T-cell (primary cell): ENCODE results near the gene HECTD1. TPM values are rescaled to one million over a fixed set of nuclear protein-coding genes. Genes with fewer than 3 reads are reported as not detected.

Experiments used
- ATAC-seq, 4 experiments: fragments of 200-7000 bp in 3 of 4; fragments of 150-1000 bp in 1 of 4; cut with Tn5 transposase; replicated peaks in 1 of 4; 1 replicate in 3 of 4; 2 replicates in 1 of 4; pipeline ENCODE4 v1.10.0; 2021; ENCODE audit warnings: moderate library complexity in 3 of 4, mild to moderate bottlenecking in 2 of 4, moderate number of reproducible peaks in 1 of 4
- CTCF ChIA-PET, 2 donors: fragments of 300-600 bp; sonication (Branson Sonifier 250); formaldehyde crosslinking; loops; one replicate each; lab custom pipeline; 2022; ENCODE audit warnings: antibody characterized with exemption in 2 of 2; lab: Charles Lee
- POLR2A ChIA-PET, 2 donors: fragments of 300-600 bp; sonication (Branson Sonifier 250); formaldehyde crosslinking; loops; one replicate each; lab custom pipeline; 2022; ENCODE audit warnings: antibody characterized with exemption in 2 of 2; lab: Charles Lee
- DNase-seq, 35 experiments: peaks; one replicate each; pipeline versions ENCODE4 v3.0.0 to v3.0.0-alpha.2; 2013 to 2023
- H3K27ac ChIP-seq: one replicate; pipeline ENCODE4 v1.5.1; 2013; ENCODE audit warnings: low read length
- H3K27me3 ChIP-seq, 2 experiments: replicated peaks in 1 of 2; 1 replicate in 1 of 2; 2 replicates in 1 of 2; pipeline versions ENCODE4 v1.6.1 to v1.7.0; 2013; ENCODE audit warnings: low read length in 1 of 2, mixed read lengths in 1 of 2; ENCODE audit not compliant: control insufficient read depth in 2 of 2, insufficient read depth in 2 of 2; ENCODE audit errors: extremely low read depth in 1 of 2
- H3K36me3 ChIP-seq, 2 donors: 1 replicate in 1 of 2; 2 replicates in 1 of 2; pipeline versions ENCODE4 v1.6.1 to v1.7.0; 2013; ENCODE audit warnings: low read length in 1 of 2; ENCODE audit not compliant: control insufficient read depth in 2 of 2, insufficient read depth in 1 of 2; ENCODE audit errors: extremely low read depth in 1 of 2
- H3K4me1 ChIP-seq, 2 experiments: 1 replicate in 1 of 2; 2 replicates in 1 of 2; pipeline versions ENCODE4 v1.6.1 to v1.7.0; 2013; ENCODE audit warnings: low read length in 2 of 2, mixed read lengths in 1 of 2; ENCODE audit not compliant: insufficient read depth in 2 of 2, control insufficient read depth in 1 of 2; ENCODE audit errors: extremely low read depth in 1 of 2
- H3K4me3 ChIP-seq, 2 donors: 1 replicate in 1 of 2; 2 replicates in 1 of 2; pipeline versions ENCODE4 v1.5.1 to v1.7.0; 2013; ENCODE audit warnings: mild to moderate bottlenecking in 2 of 2, low read length in 1 of 2, moderate library complexity in 1 of 2; ENCODE audit not compliant: control insufficient read depth in 1 of 2; ENCODE audit errors: extremely low read depth in 1 of 2
- H3K9me3 ChIP-seq: 2 replicates; pipeline ENCODE4 v1.7.0; 2013
- H3K27ac Mint-ChIP-seq, 2 donors: one replicate each; pipeline ENCODE4 v1.8.0; 2020 to 2021; ENCODE audit warnings: mild to moderate bottlenecking in 2 of 2, mixed read lengths in 2 of 2
- H3K27me3 Mint-ChIP-seq, 2 donors: one replicate each; pipeline ENCODE4 v1.8.0; 2021 to 2022; ENCODE audit warnings: mixed read lengths in 2 of 2
- H3K36me3 Mint-ChIP-seq: one replicate; pipeline ENCODE4 v1.8.0; 2021; ENCODE audit warnings: mixed read lengths
- H3K4me1 Mint-ChIP-seq, 3 donors: one replicate each; pipeline ENCODE4 v1.8.0; 2020 to 2022; ENCODE audit warnings: mixed read lengths in 3 of 3, mild to moderate bottlenecking in 1 of 3
- H3K4me3 Mint-ChIP-seq, 3 donors: one replicate each; pipeline ENCODE4 v1.8.0; 2020 to 2022; ENCODE audit warnings: mild to moderate bottlenecking in 3 of 3, mixed read lengths in 3 of 3, moderate library complexity in 3 of 3
- H3K9me3 Mint-ChIP-seq, 3 donors: one replicate each; pipeline ENCODE4 v1.8.0; 2020 to 2022; ENCODE audit warnings: mixed read lengths in 3 of 3
- WGBS: methylation state at CpG from one replicate; pipeline ENCODE4 v1.1.5; 2013; ENCODE audit warnings: missing lambda C conversion rate; ENCODE audit not compliant: insufficient coverage; 5-methylcytosine and 5-hydroxymethylcytosine counted together
- total RNA-seq, 35 experiments: library from RNA in 6 of 35; stranded (reverse) in 6 of 35; fragments of 120-200 nt in 1 of 35; gene quantifications; one replicate each; pipeline versions ENCODE4 v1.2.1 to v1.2.4 and lab custom pipeline; 2013 to 2026

HECTD1 gene
- total RNA-seq, 5 donors from 2014 or later (not counting 1 experiment from before 2014, with no cell fraction given): 118 to 194 (median 132) TPM

- Histone ChIP-seq H3K4me1 (peaks cover 2 to 10% of the 10 kb centered on the region in 2 experiments), H3K36me3 (peaks cover 9 to 69% of the 10 kb centered on the region in 2 donors), H3K9me3 (no peaks in the 10 kb centered on the region), H3K4me3 (no peak overlapping the region), H3K27ac (no peak overlapping the region), H3K27me3 (no peaks in the 10 kb centered on the region)
- Mint-ChIP-seq H3K27ac (peak overlapping the region in 1 of 2 donors; percentile 44), H3K36me3 (peaks cover 49% of the 10 kb centered on the region), H3K9me3 (no peaks in the 10 kb centered on the region), H3K4me3 (no peak overlapping the region), H3K27me3 (no peaks in the 10 kb centered on the region), H3K4me1 (peaks cover 5 to 20% (median 18%) of the 10 kb centered on the region in 3 donors)
- ATAC-seq (no peak), DNase-seq (no peak)
- POLR2A ChIA-PET: no interaction called here
- CTCF ChIA-PET: no interaction called here
- 100% methylated on average over 1 of the region's 6 CpGs for WGBS
These were observed 74.5 kb downstream of the HECTD1 start for GRCh38 chr14:31133133-31133532.

GRCh38 chr14:31128601-31129526 lies 78.7 kb downstream of the HECTD1 start:
- Mint-ChIP-seq H3K9me3 (no peaks in the 10 kb centered on the region), H3K36me3 (peaks cover 48% of the 10 kb centered on the region), H3K4me3 (no peak overlapping the region), H3K27me3 (no peaks in the 10 kb centered on the region), H3K4me1 (peaks cover 28 to 47% (median 44%) of the 10 kb centered on the region in 3 donors), H3K27ac (peak overlapping the region; percentile 73 to 81)
- Histone ChIP-seq H3K4me1 (peaks cover 8 to 35% of the 10 kb centered on the region in 2 experiments), H3K36me3 (peaks cover 5 to 46% of the 10 kb centered on the region in 2 donors), H3K27ac (peak overlapping the region; percentile 82), H3K9me3 (no peaks in the 10 kb centered on the region), H3K27me3 (no peaks in the 10 kb centered on the region), H3K4me3 (no peak overlapping the region)
- no peak for ATAC-seq
- ChIA-PET POLR2A (interaction anchor here (0.5 to 0.6 kb wide), 3 partner anchors 16 to 512 kb away, joined by 3 read pairs; partner anchors contain the start of gene AP4S1 (in 1 of the 2)), CTCF (interaction anchor here (0.5 to 2.7 kb wide), 5 partner anchors 13 to 1002 kb away, joined by 3 to 13 read pairs (median 3); partner anchors contain the start of gene HECTD1 (in 1 of the 2))
- DNase-seq: peak in 1 of 35 experiments; percentile 6
- 97% methylated on average over 11 of the region's 18 CpGs for WGBS

GRCh38 chr14:31127690-31128089 lies 79.9 kb downstream of the HECTD1 start:
- no peak overlapping the region for H3K4me3 ChIP-seq
- H3K27me3 ChIP-seq: no peaks in the 10 kb centered on the region
- DNase-seq (peak in 22 of 35 experiments; percentile 7 to 86 (median 28)), ATAC-seq (peak; percentile 67 to 83 (median 72))
- Mint-ChIP-seq H3K4me3 (peak overlapping the region in 1 of 3 donors; percentile 0), H3K27me3 (no peaks in the 10 kb centered on the region), H3K36me3 (peaks cover 49% of the 10 kb centered on the region), H3K9me3 (no peaks in the 10 kb centered on the region), H3K4me1 (peaks cover 38 to 56% (median 56%) of the 10 kb centered on the region in 3 donors), H3K27ac (peak overlapping the region; percentile 45 to 73)
- peaks cover 5 to 42% of the 10 kb centered on the region in 2 donors for H3K36me3 ChIP-seq
- peaks cover 13 to 35% of the 10 kb centered on the region in 2 experiments for H3K4me1 ChIP-seq
- CTCF ChIA-PET: interaction anchor here in 1 of 2 donors (0.9 to 2.7 kb wide), 2 partner anchors 11 to 80 kb away, joined by 3 to 13 read pairs; partner anchors contain the start of gene HECTD1
- H3K9me3 ChIP-seq: no peaks in the 10 kb centered on the region
- POLR2A ChIA-PET: no interaction called here
- H3K27ac ChIP-seq: peak overlapping the region; percentile 82

- H3K9me3 ChIP-seq: no peaks in the 10 kb centered on the region
- Mint-ChIP-seq H3K4me3 (no peak overlapping the region), H3K9me3 (no peaks in the 10 kb centered on the region), H3K36me3 (peaks cover 57% of the 10 kb centered on the region), H3K27me3 (no peaks in the 10 kb centered on the region), H3K27ac (no peak overlapping the region), H3K4me1 (peaks cover 40 to 56% (median 56%) of the 10 kb centered on the region in 3 donors)
- ChIA-PET CTCF (interaction anchor here in 1 of 2 donors (0.7 kb wide), 1 partner anchor 250 kb away, joined by 4 read pairs; no protein-coding TSS in a partner anchor), POLR2A (interaction anchor here (0.5 to 1.0 kb wide), 4 partner anchors 11 to 88 kb away, joined by 3 to 4 read pairs (median 4); no protein-coding TSS in a partner anchor)
- DNase-seq (no peak), ATAC-seq (no peak)
- 100% methylated on average over 3 of the region's 7 CpGs for WGBS
- H3K27ac ChIP-seq: no peak overlapping the region
- H3K36me3 ChIP-seq: peaks cover 5 to 46% of the 10 kb centered on the region in 2 donors
- no peak overlapping the region for H3K4me3 ChIP-seq
- peaks cover 13 to 35% of the 10 kb centered on the region in 2 experiments for H3K4me1 ChIP-seq
- no peaks in the 10 kb centered on the region for H3K27me3 ChIP-seq
These were observed 80.9 kb downstream of the HECTD1 start for GRCh38 chr14:31126680-31127079.

GRCh38 chr14:31125231-31125630 lies 82.4 kb downstream of the HECTD1 start:
- Mint-ChIP-seq H3K9me3 (no peaks in the 10 kb centered on the region), H3K27me3 (no peaks in the 10 kb centered on the region), H3K27ac (peak overlapping the region in 1 of 2 donors; percentile 10), H3K36me3 (peaks cover 50% of the 10 kb centered on the region), H3K4me3 (peak overlapping the region in 1 of 3 donors; percentile 8), H3K4me1 (peaks cover 40 to 54% (median 50%) of the 10 kb centered on the region in 3 donors)
- Histone ChIP-seq H3K4me1 (peaks cover 13 to 35% of the 10 kb centered on the region in 2 experiments), H3K27me3 (no peaks in the 10 kb centered on the region), H3K27ac (no peak overlapping the region), H3K36me3 (peaks cover 5 to 49% of the 10 kb centered on the region in 2 donors), H3K9me3 (no peaks in the 10 kb centered on the region), H3K4me3 (no peak overlapping the region)
- no peak for DNase-seq
- POLR2A ChIA-PET: no interaction called here
- WGBS: 91% methylated on average over 4 of the region's 6 CpGs
- CTCF ChIA-PET: interaction anchor here in 1 of 2 donors (0.7 kb wide), 1 partner anchor 26 kb away, joined by 11 read pairs; no protein-coding TSS in a partner anchor
- no peak for ATAC-seq

GRCh38 chr14:31124197-31124596 lies 83.4 kb downstream of the HECTD1 start:
- Mint-ChIP-seq H3K27me3 (no peaks in the 10 kb centered on the region), H3K27ac (peak overlapping the region; percentile 18 to 33), H3K36me3 (peaks cover 52% of the 10 kb centered on the region), H3K9me3 (no peaks in the 10 kb centered on the region), H3K4me3 (peak overlapping the region; percentile 3 to 43 (median 25)), H3K4me1 (peaks cover 40 to 52% (median 47%) of the 10 kb centered on the region in 3 donors)
- ChIA-PET CTCF (interaction anchor here in 1 of 2 donors (0.6 to 1.1 kb wide), 3 partner anchors 9 to 84 kb away, joined by 3 to 6 read pairs (median 3); partner anchors contain the start of gene HECTD1), POLR2A (interaction anchor here (0.6 to 0.7 kb wide), 4 partner anchors 8 to 333 kb away, joined by 3 to 15 read pairs (median 4); partner anchors contain the start of gene DTD2 (in 1 of the 2))
- H3K27me3 ChIP-seq: no peaks in the 10 kb centered on the region
- peak overlapping the region; percentile 33 for H3K27ac ChIP-seq
- H3K9me3 ChIP-seq: no peaks in the 10 kb centered on the region
- H3K4me3 ChIP-seq: no peak overlapping the region
- peaks cover 13 to 34% of the 10 kb centered on the region in 2 experiments for H3K4me1 ChIP-seq
- ATAC-seq: peak; percentile 78 to 88 (median 86)
- WGBS: no CpG with 5 or more reads among the region's 3 CpGs
- DNase-seq: peak in 13 of 35 experiments; percentile 8 to 84 (median 25)
- peaks cover 3 to 50% of the 10 kb centered on the region in 2 donors for H3K36me3 ChIP-seq
